Panc1 (cell line): ENCODE measurements around the gene PDE8B. TPM values are rescaled to one million over a fixed set of nuclear protein-coding genes. Genes with fewer than 3 reads are reported as not detected.

Source experiments
- ATAC-seq: fragments of 200-7000 bp; cut with Tn5 transposase; 2 replicates; pipeline ENCODE4 v1.9.1; 2020; ENCODE audit warnings: mild to moderate bottlenecking, moderate library complexity
- BruUV-seq: library from RNA; stranded (reverse); fragments of 400-500 nt; replicated peaks from 2 replicates; lab custom pipeline; 2021; lab: Mats Ljungman, UMichigan
- CTCF ChIA-PET: fragments of 300-600 bp; sonication (Branson Sonifier 250); formaldehyde crosslinking; loops from one replicate; lab custom pipeline; 2022; ENCODE audit warnings: antibody characterized with exemption; lab: Charles Lee
- POLR2A ChIA-PET: fragments of 300-600 bp; sonication (Branson Sonifier 250); formaldehyde crosslinking; loops from one replicate; lab custom pipeline; 2022; ENCODE audit warnings: antibody characterized with exemption; lab: Charles Lee
- DNase-seq: peaks from one replicate; pipeline ENCODE4 v3.0.0-alpha.2; 2010; ENCODE audit warnings: low read depth, low spot score
- H3K27ac ChIP-seq: 2 replicates; pipeline ENCODE4 v1.5.1; 2011; ENCODE audit warnings: mild to moderate bottlenecking, low read length, inconsistent platforms
- H3K27me3 ChIP-seq: fragments of 200-500 bp; sonication (Bioruptor generic); 2 replicates; pipeline ENCODE4 v1.6.0; 2014; ENCODE audit warnings: low read length, inconsistent platforms; ENCODE audit not compliant: control insufficient read depth, insufficient read depth
- H3K36me3 ChIP-seq: fragments of 200-500 bp; sonication (Bioruptor generic); 2 replicates; pipeline ENCODE4 v1.5.1; 2014; ENCODE audit warnings: inconsistent platforms, mild to moderate bottlenecking, low read length, moderate library complexity; ENCODE audit not compliant: control insufficient read depth, insufficient read depth
- H3K4me1 ChIP-seq: 2 replicates; pipeline ENCODE4 v1.5.1; 2011; ENCODE audit warnings: inconsistent platforms, mild to moderate bottlenecking, low read length, moderate library complexity; ENCODE audit not compliant: control insufficient read depth, insufficient read depth
- H3K4me3 ChIP-seq, 2 experiments: 2 replicates each; pipeline ENCODE4 v1.5.1; 2011 to 2012; ENCODE audit warnings: low read depth in 2 of 2, low read length in 2 of 2, mild to moderate bottlenecking in 2 of 2, inconsistent platforms in 1 of 2, moderate library complexity in 1 of 2
- H3K9me3 ChIP-seq: fragments of 200-500 bp; sonication (Bioruptor generic); 2 replicates; pipeline ENCODE4 v1.5.1; 2014; ENCODE audit warnings: low read depth, mild to moderate bottlenecking, inconsistent platforms, low read length, moderate library complexity; ENCODE audit not compliant: control insufficient read depth, insufficient read depth
- CTCF ChIP-seq: fragments of 450-650 bp; IDR thresholded peaks from 2 replicates; pipeline ENCODE4 v1.5.1; 2017; ENCODE audit warnings: mild to moderate bottlenecking
- POLR2AphosphoS5 ChIP-seq: IDR thresholded peaks from 2 replicates; pipeline ENCODE4 v1.6.1; 2012; ENCODE audit warnings: mild to moderate bottlenecking, low read depth, low read length, moderate library complexity
- REST ChIP-seq, 2 experiments: IDR thresholded peaks; 2 replicates each; pipeline ENCODE4 v1.6.1; 2011 to 2012; ENCODE audit warnings: low read depth in 2 of 2, control low read depth in 1 of 2, low read length in 1 of 2, mild to moderate bottlenecking in 1 of 2, moderate library complexity in 1 of 2; ENCODE audit not compliant: insufficient read depth in 1 of 2
- SIN3A ChIP-seq: IDR thresholded peaks from 2 replicates; pipeline ENCODE4 v1.6.1; 2012; ENCODE audit warnings: low read depth, mild to moderate bottlenecking, low read length, moderate library complexity, borderline replicate concordance; ENCODE audit not compliant: insufficient read depth
- TCF7L2 ChIP-seq: IDR thresholded peaks from 2 replicates; pipeline ENCODE4 v1.6.1; 2011; ENCODE audit warnings: mild to moderate bottlenecking, low read depth, low read length, inconsistent platforms
- in situ Hi-C: cut with HindIII; loops from 2 replicates; pipeline ENCODE4 v1.10.0; 2016; ENCODE audit warnings: low sequenced_read_pairs, low pct_unique_long_range_greater_than_20kb
- intact Hi-C: fragments of 100-400 bp; cut with micrococcal nuclease; formaldehyde crosslinking; loops from one replicate; pipeline ENCODE4 v1.10.0; 2022; ENCODE audit not compliant: unreplicated experiment
- total RNA-seq: library from RNA; stranded (reverse); gene quantifications from one replicate; pipeline ENCODE4 v1.2.1, GENCODE V29; 2021; ENCODE audit not compliant: unreplicated experiment

PDE8B gene
- total RNA-seq, 1 experiment from 2014 or later = 0.62 TPM

- no peaks in the 10 kb centered on the region for H3K9me3 ChIP-seq
- no peak for TF ChIP-seq TCF7L2
- TF ChIP-seq REST (IDR thresholded peaks at IDR 0.05; ENCODE audit: insufficient read depth in 1 of 2, low read depth in 2 of 2, low read length in 1 of 2) = no peak
- no peak for TF ChIP-seq POLR2AphosphoS5
- TF ChIP-seq CTCF = no peak
- DNase-seq = no peak
- no peaks in the 10 kb centered on the region for H3K36me3 ChIP-seq
- peaks cover 9% of the 10 kb centered on the region for H3K27me3 ChIP-seq
- no peak for ATAC-seq
- H3K4me1 ChIP-seq = no peaks in the 10 kb centered on the region
- intact Hi-C loops (no loop called here), in situ Hi-C loops (no loop called here)
- CTCF ChIA-PET = no interaction called here
- POLR2A ChIA-PET = no interaction called here
- no peak overlapping the region for H3K27ac ChIP-seq
- H3K4me3 ChIP-seq = no peak overlapping the region
- BruUV-seq = no TSS peak
Observed at GRCh38 chr5:77318060-77318459, 107.6 kb downstream of the PDE8B start.

- peaks cover 11% of the 10 kb centered on the region for H3K27me3 ChIP-seq
- ChIA-PET CTCF (no interaction called here), POLR2A (interaction anchor here (0.6 kb wide), 1 partner anchor 145 kb away, joined by 12 read pairs; no protein-coding TSS in a partner anchor)
- DNase-seq = no peak
- ATAC-seq = no peak
- H3K4me1 ChIP-seq = no peaks in the 10 kb centered on the region
- TF ChIP-seq SIN3A = no peak
- TF ChIP-seq TCF7L2 = no peak
- TF ChIP-seq REST (IDR thresholded peaks at IDR 0.05; ENCODE audit: insufficient read depth in 1 of 2, low read depth in 2 of 2, low read length in 1 of 2) = no peak
- no peak for TF ChIP-seq POLR2AphosphoS5
- no peak for TF ChIP-seq CTCF
- BruUV-seq = no TSS peak
- no peaks in the 10 kb centered on the region for H3K36me3 ChIP-seq
- no peak overlapping the region for H3K4me3 ChIP-seq
- H3K27ac ChIP-seq = no peak overlapping the region
- H3K9me3 ChIP-seq = no peaks in the 10 kb centered on the region
- intact Hi-C loops = no loop called here
- in situ Hi-C loops = no loop called here
Observed at GRCh38 chr5:77319117-77319804, 108.8 kb downstream of the PDE8B start.
